NT2/D1 (cell line): ENCODE measurements around the gene MAP3K20.
"Not testable (repeated sequence)": the region's sequence is repeated elsewhere in the genome, so short reads cannot be mapped to it uniquely, and the experiment has no call there.

ENCODE experiments used
- DNase-seq: peaks from one replicate; pipeline ENCODE4 v3.0.0-alpha.2; 2011; ENCODE audit warnings: low read depth, low spot score
- H3K27me3 ChIP-seq: 2 replicates; pipeline ENCODE4 v1.6.0; 2011; ENCODE audit warnings: mild to moderate bottlenecking; ENCODE audit not compliant: insufficient read length, insufficient read depth
- H3K36me3 ChIP-seq: 2 replicates; pipeline ENCODE4 v1.6.1; 2011; ENCODE audit warnings: mild to moderate bottlenecking, low read length, mixed read lengths; ENCODE audit not compliant: insufficient read depth, insufficient read length
- H3K4me1 ChIP-seq: 2 replicates; pipeline ENCODE4 v1.5.1; 2011; ENCODE audit not compliant: insufficient read depth, insufficient read length
- H3K4me3 ChIP-seq: 2 replicates; pipeline ENCODE4 v1.5.1; 2011; ENCODE audit warnings: low read depth; ENCODE audit not compliant: insufficient read length
- H3K9ac ChIP-seq: 2 replicates; pipeline ENCODE4 v1.6.0; 2011; ENCODE audit warnings: low read depth; ENCODE audit not compliant: insufficient read length
- H3K9me3 ChIP-seq: 2 replicates; pipeline ENCODE4 v1.5.1; 2011; ENCODE audit warnings: mild to moderate bottlenecking, low read length; ENCODE audit not compliant: insufficient read depth
- SUZ12 ChIP-seq: IDR thresholded peaks from 2 replicates; pipeline ENCODE4 v1.6.1; 2011; ENCODE audit not compliant: insufficient read length, insufficient read depth; ENCODE audit errors: extremely low read depth
- YY1 ChIP-seq: IDR thresholded peaks from 2 replicates; pipeline ENCODE4 v1.6.1; 2011; ENCODE audit not compliant: insufficient read length, insufficient read depth
- ZNF274 ChIP-seq: IDR thresholded peaks from 2 replicates; pipeline ENCODE4 v1.6.1; 2011; ENCODE audit warnings: mild to moderate bottlenecking, low read depth, low read length

MAP3K20 gene

DNA sequence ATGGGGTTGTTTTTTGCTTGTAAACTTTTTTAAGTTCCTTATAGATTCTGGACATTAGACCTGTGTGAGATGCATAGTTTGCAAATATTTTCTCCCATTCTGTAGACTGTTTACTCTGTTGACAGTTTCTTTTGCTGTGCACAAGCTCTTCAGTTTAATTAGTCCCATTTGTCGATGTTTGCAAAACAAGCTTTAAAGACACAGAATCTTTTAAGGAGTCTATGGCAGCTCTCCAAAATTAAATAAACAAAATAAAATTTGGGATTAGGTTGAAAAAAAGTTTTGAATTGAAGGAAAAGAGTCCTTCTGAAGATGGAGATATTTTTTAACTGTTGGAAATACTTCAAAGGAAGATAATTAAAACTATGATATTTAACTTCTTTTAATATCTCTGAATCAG is 88.8 kb downstream of the MAP3K20 start:
- DNase-seq, result no peak
- TF ChIP-seq ZNF274 (no peak), YY1 (no peak), SUZ12 (no peak)
- Histone ChIP-seq H3K9me3 (0 out of 2 replicates have a peak, but pooled peaks cover 5% of the 10 kb centered on the region), H3K36me3 (peaks cover 3% of the 10 kb centered on the region), H3K27me3 (no peaks in the 10 kb centered on the region), H3K4me1 (no peaks in the 10 kb centered on the region), H3K4me3 (no peak overlapping the region), H3K9ac (no peak overlapping the region)

DNA sequence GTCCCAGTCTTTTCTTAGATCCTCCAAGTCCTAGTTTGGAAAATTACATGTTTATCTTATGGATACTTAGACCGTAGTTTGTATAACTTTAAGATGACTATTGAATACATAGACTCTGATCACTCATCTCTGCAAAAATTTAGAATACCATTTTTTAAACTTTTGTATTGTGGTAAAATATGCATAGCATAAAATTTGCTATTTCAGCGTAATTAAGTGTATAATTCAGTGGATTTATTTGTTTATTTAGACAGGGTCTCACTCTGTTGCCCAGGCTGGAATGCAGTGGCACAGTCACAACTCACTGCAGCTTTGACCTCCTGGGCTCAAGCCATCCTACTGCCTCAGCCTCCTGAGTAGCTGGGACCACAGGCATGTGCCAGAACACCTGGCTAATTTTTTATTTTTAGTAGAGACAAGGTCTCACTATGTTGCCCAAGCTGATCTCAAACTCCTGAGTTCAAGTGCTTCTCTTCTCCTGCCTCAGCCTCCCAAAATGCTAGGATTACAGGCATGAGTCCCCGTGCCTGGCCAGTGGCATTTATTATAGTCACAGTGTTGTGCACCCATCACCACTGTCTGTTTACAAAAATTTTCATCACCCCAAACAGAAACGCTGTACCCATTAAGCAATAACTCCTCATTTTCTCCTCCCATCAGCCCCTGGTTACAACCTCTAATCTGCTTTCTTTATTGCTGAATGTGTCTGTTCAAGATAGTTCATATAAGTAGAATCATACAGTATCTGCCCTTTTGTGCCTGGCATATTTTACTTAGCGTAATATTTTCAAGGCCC is 90.0 kb downstream of the MAP3K20 start:
- TF ChIP-seq SUZ12 (no peak), YY1 (no peak), ZNF274 (no peak)

DNA sequence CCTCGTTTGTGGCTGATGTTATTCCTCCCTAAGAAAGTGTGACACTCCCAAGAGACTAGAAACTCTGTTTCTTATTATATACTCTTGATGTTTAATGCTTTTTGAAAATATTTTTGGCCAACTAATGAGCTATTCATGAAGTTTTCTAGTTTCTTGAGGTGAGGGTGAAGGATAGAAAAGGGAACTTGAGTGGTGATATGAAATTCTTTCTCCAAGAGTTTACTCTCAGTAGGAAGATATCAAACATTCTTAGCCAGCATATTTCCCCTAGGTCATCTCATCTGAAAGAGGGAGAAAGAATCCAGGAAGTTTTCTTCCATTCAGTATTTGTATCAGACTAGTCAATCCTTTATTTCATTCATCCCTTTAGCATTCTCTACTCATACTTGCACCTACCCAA is 95.7 kb downstream of the MAP3K20 start:
- Histone ChIP-seq H3K9me3 (no peaks in the 10 kb centered on the region), H3K4me1 (no peaks in the 10 kb centered on the region), H3K4me3 (no peak overlapping the region), H3K36me3 (no peaks in the 10 kb centered on the region), H3K27me3 (no peaks in the 10 kb centered on the region), H3K9ac (no peak overlapping the region)
- TF ChIP-seq YY1 (no peak), ZNF274 (no peak), SUZ12 (no peak)
- DNase-seq, result no peak

More for the DNA sequence above, 90.0 kb downstream of the MAP3K20 start:
- H3K9ac ChIP-seq, result no peak overlapping the region
- 0 out of 2 replicates have a peak, but pooled peaks cover 5% of the 10 kb centered on the region for H3K9me3 ChIP-seq
- peaks cover 3% of the 10 kb centered on the region for H3K36me3 ChIP-seq
- no peaks in the 10 kb centered on the region for H3K4me1 ChIP-seq
- no peak overlapping the region for H3K4me3 ChIP-seq
- no peaks in the 10 kb centered on the region for H3K27me3 ChIP-seq
- no peak for DNase-seq

DNA sequence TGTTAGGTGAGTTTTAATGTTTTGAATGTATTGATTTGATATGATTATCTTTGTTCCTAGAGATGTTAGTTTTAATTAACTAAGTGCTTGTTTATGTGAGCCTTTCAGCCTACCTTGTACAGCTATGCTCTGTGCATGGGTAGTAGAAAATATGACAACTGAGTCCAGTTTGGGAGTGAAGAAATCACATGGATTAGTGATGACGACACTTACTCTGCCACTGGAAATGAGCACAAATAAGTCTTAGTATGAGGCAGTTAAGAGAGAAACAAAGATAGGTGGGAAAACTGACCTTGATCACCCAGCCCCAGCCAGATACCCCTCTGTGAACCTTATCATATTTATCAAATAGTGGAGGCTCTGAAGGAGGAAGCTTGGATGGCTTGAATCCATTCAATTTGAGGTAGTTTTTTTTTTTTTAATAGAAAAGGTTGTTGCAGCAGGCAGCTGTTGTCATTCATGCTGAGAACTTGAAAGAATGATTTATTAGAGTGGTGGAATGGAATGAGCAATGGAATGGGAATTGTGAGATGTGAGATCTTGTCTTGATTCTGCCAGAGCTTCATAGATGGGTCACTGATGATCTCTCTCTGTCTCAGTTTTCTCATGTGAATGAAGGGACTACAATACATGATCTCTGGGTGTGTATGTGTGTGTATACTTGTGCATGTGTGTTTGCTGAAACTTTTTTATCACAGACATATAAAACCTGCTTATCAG is 96.4 kb downstream of the MAP3K20 start:
- Histone ChIP-seq H3K9me3 (no peaks in the 10 kb centered on the region), H3K4me3 (no peak overlapping the region), H3K4me1 (no peaks in the 10 kb centered on the region), H3K27me3 (no peaks in the 10 kb centered on the region), H3K36me3 (no peaks in the 10 kb centered on the region), H3K9ac (no peak overlapping the region)
- no peak for TF ChIP-seq YY1
- no peak for TF ChIP-seq SUZ12
- TF ChIP-seq ZNF274, result no peak
- DNase-seq, result no peak

DNA sequence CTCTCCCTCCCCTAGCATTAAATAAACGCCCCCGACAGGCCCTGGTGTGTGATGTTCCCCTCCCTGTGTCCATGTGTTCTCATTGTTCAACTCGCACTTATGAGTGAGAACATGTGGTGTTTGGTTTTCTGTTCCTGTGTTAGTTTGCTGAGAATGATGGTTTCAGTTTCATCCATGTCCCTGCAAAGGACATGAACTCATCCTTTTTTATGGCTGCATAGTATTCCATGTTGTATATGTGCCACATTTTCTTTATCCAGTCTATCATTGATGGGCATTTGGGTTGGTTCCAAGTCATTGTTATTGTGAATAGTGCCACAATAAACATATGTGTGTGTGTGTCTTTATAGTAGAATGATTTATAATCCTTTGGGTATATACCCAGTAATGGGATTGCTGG is 98.7 kb downstream of the MAP3K20 start:
- not testable (repeated sequence) for H3K36me3 ChIP-seq, H3K4me3 ChIP-seq, H3K4me1 ChIP-seq, DNase-seq, H3K9me3 ChIP-seq, H3K9ac ChIP-seq, H3K27me3 ChIP-seq

DNA sequence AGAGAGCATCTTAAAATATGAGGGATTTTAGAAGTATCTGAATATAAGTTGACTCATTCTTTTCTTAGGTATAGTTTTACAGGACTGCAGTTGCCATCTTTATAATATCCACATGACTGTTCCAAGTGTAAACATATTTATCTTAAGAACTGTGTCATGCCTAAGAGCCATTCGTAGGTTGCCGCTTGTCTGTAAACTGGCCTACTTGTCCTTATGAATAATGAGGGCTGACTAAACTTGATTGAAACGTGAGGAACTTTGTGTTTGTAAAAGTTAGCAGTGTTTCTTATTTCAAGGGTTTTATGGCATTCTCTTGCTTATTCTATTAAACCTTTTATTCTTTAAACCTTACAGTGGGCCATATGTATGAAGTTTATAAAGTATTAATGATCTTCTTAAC is 99.6 kb downstream of the MAP3K20 start:
- Histone ChIP-seq H3K4me1 (no peaks in the 10 kb centered on the region), H3K4me3 (no peak overlapping the region), H3K27me3 (no peaks in the 10 kb centered on the region), H3K36me3 (no peaks in the 10 kb centered on the region), H3K9ac (no peak overlapping the region), H3K9me3 (no peaks in the 10 kb centered on the region)
- TF ChIP-seq SUZ12 (no peak), YY1 (no peak), ZNF274 (no peak)
- DNase-seq, result no peak

DNA sequence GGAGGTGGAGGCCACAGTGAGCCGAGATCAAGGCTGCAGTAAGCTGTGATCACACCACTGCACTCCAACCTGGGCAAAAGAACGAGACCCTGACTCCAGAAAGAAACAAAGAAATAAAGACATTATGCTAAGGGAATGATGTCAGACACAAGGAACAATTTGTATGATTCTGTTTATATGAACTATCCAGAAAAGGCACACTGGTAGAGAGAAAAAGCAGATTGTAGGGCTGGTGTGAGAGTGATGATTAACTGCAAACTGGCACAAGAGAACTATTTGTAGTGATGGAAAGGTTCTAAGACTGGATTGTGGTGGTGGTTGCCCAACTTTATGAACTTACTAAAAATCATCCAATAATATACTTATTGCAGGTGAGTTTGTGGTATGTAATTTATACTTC is 106.3 kb downstream of the MAP3K20 start:
- Histone ChIP-seq H3K36me3 (no peaks in the 10 kb centered on the region), H3K4me1 (no peaks in the 10 kb centered on the region), H3K9ac (no peak overlapping the region), H3K4me3 (no peak overlapping the region), H3K27me3 (no peaks in the 10 kb centered on the region), H3K9me3 (no peaks in the 10 kb centered on the region)
- no peak for TF ChIP-seq SUZ12
- TF ChIP-seq ZNF274, result no peak
- no peak for TF ChIP-seq YY1
- no peak for DNase-seq
